ENCODE measurements around the gene TPD52L2. TPM values are rescaled to one million over a fixed set of nuclear protein-coding genes. Genes with fewer than 3 reads are reported as not detected.

TPD52L2 gene
- total and polyA plus RNA-seq, 2 donors from 2014 or later, result 73.1 to 78.0 TPM

GRCh38 chr20:63831993-63832686 is 32.9 kb upstream of the TPD52L2 start:
- Histone ChIP-seq H3K9ac (ENCODE audit: low read length in 3 of 3) (peak overlapping the region in 1 of 3 donors; percentile 26), H3K36me3 (ENCODE audit: control insufficient read depth in 2 of 3, insufficient read depth in 3 of 3, low read length in 3 of 3) (no peaks in the 10 kb centered on the region), H3K27me3 (ENCODE audit: control insufficient read depth, insufficient read depth, low read length) (no peaks in the 10 kb centered on the region), H3K4me1 (ENCODE audit: control insufficient read depth in 2 of 3, insufficient read depth in 2 of 3, low read depth in 1 of 3, low read length in 3 of 3) (peaks cover 0 to 31% (median 9%) of the 10 kb centered on the region in 3 donors), H3K4me3 (ENCODE audit: low read length in 3 of 3) (peak overlapping the region in 1 of 3 donors; percentile 48), H3K9me3 (ENCODE audit: control insufficient read depth in 2 of 3, insufficient read depth in 1 of 3, low read length in 3 of 3) (no peaks in the 10 kb centered on the region), H3K27ac (ENCODE audit: low read depth in 2 of 2, low read length in 2 of 2) (peak overlapping the region; percentile 74 to 75)
- FAIRE-seq, result no peak
- intact Hi-C loops (cut with DNase I), result no loop called here
- DNase-seq, result peak; percentile 75 to 87 (median 86)
- TF ChIP-seq, protein P1, sequence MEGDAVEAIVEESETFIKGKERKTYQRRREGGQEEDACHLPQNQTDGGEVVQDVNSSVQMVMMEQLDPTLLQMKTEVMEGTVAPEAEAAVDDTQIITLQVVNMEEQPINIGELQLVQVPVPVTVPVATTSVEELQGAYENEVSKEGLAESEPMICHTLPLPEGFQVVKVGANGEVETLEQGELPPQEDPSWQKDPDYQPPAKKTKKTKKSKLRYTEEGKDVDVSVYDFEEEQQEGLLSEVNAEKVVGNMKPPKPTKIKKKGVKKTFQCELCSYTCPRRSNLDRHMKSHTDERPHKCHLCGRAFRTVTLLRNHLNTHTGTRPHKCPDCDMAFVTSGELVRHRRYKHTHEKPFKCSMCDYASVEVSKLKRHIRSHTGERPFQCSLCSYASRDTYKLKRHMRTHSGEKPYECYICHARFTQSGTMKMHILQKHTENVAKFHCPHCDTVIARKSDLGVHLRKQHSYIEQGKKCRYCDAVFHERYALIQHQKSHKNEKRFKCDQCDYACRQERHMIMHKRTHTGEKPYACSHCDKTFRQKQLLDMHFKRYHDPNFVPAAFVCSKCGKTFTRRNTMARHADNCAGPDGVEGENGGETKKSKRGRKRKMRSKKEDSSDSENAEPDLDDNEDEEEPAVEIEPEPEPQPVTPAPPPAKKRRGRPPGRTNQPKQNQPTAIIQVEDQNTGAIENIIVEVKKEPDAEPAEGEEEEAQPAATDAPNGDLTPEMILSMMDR (IDR thresholded peaks at IDR 0.05; ENCODE audit: borderline replicate concordance, extremely low read depth, insufficient read depth), result no peak

GRCh38 chr20:63833776-63834490 is 31.1 kb upstream of the TPD52L2 start:
- Histone ChIP-seq H3K4me1 (ENCODE audit: control insufficient read depth in 2 of 3, insufficient read depth in 2 of 3, low read depth in 1 of 3, low read length in 3 of 3) (peaks cover 0 to 29% (median 0%) of the 10 kb centered on the region in 3 donors), H3K9me3 (ENCODE audit: control insufficient read depth in 2 of 3, insufficient read depth in 1 of 3, low read length in 3 of 3) (no peaks in the 10 kb centered on the region), H3K9ac (ENCODE audit: low read length in 3 of 3) (no peak overlapping the region), H3K27me3 (ENCODE audit: control insufficient read depth, insufficient read depth, low read length) (no peaks in the 10 kb centered on the region), H3K4me3 (ENCODE audit: low read length in 3 of 3) (no peak overlapping the region), H3K36me3 (ENCODE audit: control insufficient read depth in 2 of 3, insufficient read depth in 3 of 3, low read length in 3 of 3) (no peaks in the 10 kb centered on the region), H3K27ac (ENCODE audit: low read depth in 2 of 2, low read length in 2 of 2) (peak overlapping the region in 1 of 2 donors; percentile 56)
- TF ChIP-seq, protein P1 (IDR thresholded peaks at IDR 0.05; ENCODE audit: borderline replicate concordance, extremely low read depth, insufficient read depth), result no peak
- intact Hi-C loops (cut with DNase I), result no loop called here
- peak in 2 of 5 donors; percentile 58 to 72 for DNase-seq
- no peak for FAIRE-seq

DNA sequence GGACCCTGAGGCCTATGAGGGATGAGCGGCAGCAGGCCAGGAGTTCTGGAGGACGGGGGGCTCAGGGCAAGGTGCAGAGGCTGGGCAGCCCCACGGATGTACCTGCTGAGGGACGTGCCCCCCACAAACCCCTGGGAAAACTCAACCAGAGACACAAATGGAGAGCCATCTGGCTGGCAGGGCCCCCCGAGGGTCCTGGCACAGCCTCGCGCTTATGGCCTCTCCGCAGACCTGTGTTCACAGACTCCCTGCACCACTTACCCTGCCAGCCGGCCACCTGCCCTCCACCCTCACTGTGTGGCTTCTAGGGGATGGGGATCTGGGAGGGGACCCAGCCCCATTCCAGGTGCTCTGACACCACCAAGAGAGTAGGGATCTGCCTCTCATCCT is 30.6 kb upstream of the TPD52L2 start:
- no peak overlapping the region for H3K4me3 ChIP-seq (ENCODE audit: low read length in 3 of 3)
- TF ChIP-seq, protein P1 (IDR thresholded peaks at IDR 0.05; ENCODE audit: borderline replicate concordance, extremely low read depth, insufficient read depth), result no peak
- no peaks in the 10 kb centered on the region for H3K9me3 ChIP-seq (ENCODE audit: control insufficient read depth in 2 of 3, insufficient read depth in 1 of 3, low read length in 3 of 3)
- no peak overlapping the region for H3K9ac ChIP-seq (ENCODE audit: low read length in 3 of 3)
- H3K36me3 ChIP-seq (ENCODE audit: control insufficient read depth in 2 of 3, insufficient read depth in 3 of 3, low read length in 3 of 3), result no peaks in the 10 kb centered on the region
- peak overlapping the region; percentile 30 to 56 for H3K27ac ChIP-seq (ENCODE audit: low read depth in 2 of 2, low read length in 2 of 2)
- peaks cover 0 to 26% (median 0%) of the 10 kb centered on the region in 3 donors for H3K4me1 ChIP-seq (ENCODE audit: control insufficient read depth in 2 of 3, insufficient read depth in 2 of 3, low read depth in 1 of 3, low read length in 3 of 3)
- DNase-seq, result no peak
- FAIRE-seq, result no peak
- intact Hi-C loops (cut with DNase I), result no loop called here
- H3K27me3 ChIP-seq (ENCODE audit: control insufficient read depth, insufficient read depth, low read length), result no peaks in the 10 kb centered on the region
